ENCODE data around the gene PLXDC2.

PLXDC2 gene

GRCh38 chr10:19826712-19827111, 10.5 kb downstream of the PLXDC2 start:
- peaks cover 26% of the 10 kb centered on the region for H3K36me3 Mint-ChIP-seq (ENCODE audit: low read depth)
- H3K4me1 Mint-ChIP-seq: peaks cover 51% of the 10 kb centered on the region

GRCh38 chr10:19828278-19829049, 12.2 kb downstream of the PLXDC2 start:
- Mint-ChIP-seq H3K4me3 (no peak overlapping the region), H3K27ac (peak overlapping the region; percentile 1 to 51 (median 40)), H3K27me3 (ENCODE audit: low read depth) (no peaks in the 10 kb centered on the region), H3K9me3 (peaks cover 4% of the 10 kb centered on the region), H3K36me3 (ENCODE audit: low read depth) (peaks cover 27% of the 10 kb centered on the region), H3K4me1 (peaks cover 63% of the 10 kb centered on the region)
- TF ChIP-seq CTCF (IDR thresholded peaks at IDR 0.05; ENCODE audit: unreplicated experiment in 3 of 3): no peak

More at GRCh38 chr10:19826712-19827111, 10.5 kb downstream of the PLXDC2 start:
- Mint-ChIP-seq H3K27me3 (ENCODE audit: low read depth) (no peaks in the 10 kb centered on the region), H3K27ac (peak overlapping the region in 1 of 3 experiments; percentile 31), H3K9me3 (peaks cover 3% of the 10 kb centered on the region), H3K4me3 (no peak overlapping the region)
- TF ChIP-seq CTCF (IDR thresholded peaks at IDR 0.05; ENCODE audit: unreplicated experiment in 3 of 3): no peak

GRCh38 chr10:19832699-19833098, 16.5 kb downstream of the PLXDC2 start:
- Mint-ChIP-seq H3K27ac (peak overlapping the region; percentile 63 to 72 (median 65)), H3K4me3 (peak overlapping the region in 1 of 3 experiments; percentile 9), H3K9me3 (peaks cover 4% of the 10 kb centered on the region), H3K4me1 (peaks cover 61% of the 10 kb centered on the region), H3K27me3 (ENCODE audit: low read depth) (no peaks in the 10 kb centered on the region), H3K36me3 (ENCODE audit: low read depth) (peaks cover 20% of the 10 kb centered on the region)
- TF ChIP-seq CTCF (IDR thresholded peaks at IDR 0.05; ENCODE audit: unreplicated experiment in 3 of 3): no peak

- Mint-ChIP-seq H3K36me3 (ENCODE audit: low read depth) (peaks cover 20% of the 10 kb centered on the region), H3K27ac (peak overlapping the region; percentile 63 to 72 (median 65)), H3K27me3 (ENCODE audit: low read depth) (no peaks in the 10 kb centered on the region), H3K4me3 (no peak overlapping the region), H3K4me1 (peaks cover 55% of the 10 kb centered on the region), H3K9me3 (peaks cover 4% of the 10 kb centered on the region)
- TF ChIP-seq CTCF (IDR thresholded peaks at IDR 0.05; ENCODE audit: unreplicated experiment in 3 of 3): no peak
Measured at GRCh38 chr10:19833170-19833824, 17.1 kb downstream of the PLXDC2 start.

- Mint-ChIP-seq H3K27ac (peak overlapping the region in 1 of 3 experiments; percentile 18), H3K4me1 (peaks cover 53% of the 10 kb centered on the region), H3K27me3 (ENCODE audit: low read depth) (no peaks in the 10 kb centered on the region), H3K36me3 (ENCODE audit: low read depth) (peaks cover 9% of the 10 kb centered on the region), H3K4me3 (no peak overlapping the region), H3K9me3 (peaks cover 4% of the 10 kb centered on the region)
- TF ChIP-seq CTCF (IDR thresholded peaks at IDR 0.05; ENCODE audit: unreplicated experiment in 3 of 3): no peak
Measured at GRCh38 chr10:19835952-19836351, 19.7 kb downstream of the PLXDC2 start.
